Stimulated activated CD8-positive, alpha-beta memory T cell treated with anti-CD3 and anti-CD28 coated beads, Interleukin-15, amount 100 ng/mL, for 4 hours (primary cell): Measurements from ENCODE around the gene CHMP1B.
A peak's percentile ranks its signal among the peaks of the same experiment; 100 is the strongest.

Source experiments
- DNase-seq, 2 donors: peaks; one replicate each; pipeline ENCODE4 v3.0.0-alpha.2; 2020; ENCODE audit warnings: low read depth in 2 of 2

Gene CHMP1B

GRCh38 chr18:11851146-11851805 lies at the start of gene CHMP1B:
Gene CHMP1B, plus strand, starts transcription at chr18:11851413. Its CDS starts 99 bp downstream, at chr18:11851512.
- DNase-seq = peak; percentile 92 to 93

- no peak for DNase-seq
Measured at GRCh38 chr18:11801573-11801972, 49.6 kb upstream of the CHMP1B start.

GRCh38 chr18:11802158-11802557 lies 49.1 kb upstream of the CHMP1B start:
- no peak for DNase-seq

- no peak for DNase-seq
Measured at GRCh38 chr18:11802586-11802985, 48.6 kb upstream of the CHMP1B start.

- DNase-seq = no peak
Measured at GRCh38 chr18:11807233-11807632, 44.0 kb upstream of the CHMP1B start.

GRCh38 chr18:11808001-11808855 lies 43.0 kb upstream of the CHMP1B start:
- no peak for DNase-seq

GRCh38 chr18:11809895-11810294 lies 41.3 kb upstream of the CHMP1B start:
- no peak for DNase-seq

- DNase-seq = no peak
Measured at GRCh38 chr18:11810379-11810778, 40.8 kb upstream of the CHMP1B start.

- DNase-seq = no peak
Measured at GRCh38 chr18:11811009-11811408, 40.2 kb upstream of the CHMP1B start.

- no peak for DNase-seq
Measured at GRCh38 chr18:11817229-11817628, 34.0 kb upstream of the CHMP1B start.

- DNase-seq = no peak
Measured at GRCh38 chr18:11818486-11819203, 32.6 kb upstream of the CHMP1B start.

GRCh38 chr18:11819938-11820337 lies 31.3 kb upstream of the CHMP1B start:
- no peak for DNase-seq

- DNase-seq = no peak
Measured at GRCh38 chr18:11820697-11821096, 30.5 kb upstream of the CHMP1B start.

- no peak for DNase-seq
Measured at GRCh38 chr18:11821208-11821607, 30.0 kb upstream of the CHMP1B start.

- no peak for DNase-seq
Measured at GRCh38 chr18:11821643-11822237, 29.5 kb upstream of the CHMP1B start.

- no peak for DNase-seq
Measured at GRCh38 chr18:11823545-11823944, 27.7 kb upstream of the CHMP1B start.

GRCh38 chr18:11826836-11827235 lies 24.4 kb upstream of the CHMP1B start:
- no peak for DNase-seq

- DNase-seq = no peak
Measured at GRCh38 chr18:11828786-11829432, 22.3 kb upstream of the CHMP1B start.

- no peak for DNase-seq
Measured at GRCh38 chr18:11830585-11830984, 20.6 kb upstream of the CHMP1B start.

GRCh38 chr18:11831921-11832320 lies 19.3 kb upstream of the CHMP1B start:
- no peak for DNase-seq

GRCh38 chr18:11834772-11835171 lies 16.4 kb upstream of the CHMP1B start:
- DNase-seq = no peak

- no peak for DNase-seq
Measured at GRCh38 chr18:11839556-11839955, 11.7 kb upstream of the CHMP1B start.
